Activated CD8-positive, alpha-beta memory T cell treated with anti-CD3 and anti-CD28 coated beads, Interleukin-2, amount 50 U/mL, for 24 hours (primary cell): ENCODE data around the gene SEMA4B.

Source experiments
- DNase-seq: peaks from one replicate; pipeline ENCODE4 v3.0.0-alpha.2; 2020; ENCODE audit errors: extremely low read depth

The SEMA4B gene

GRCh38 chr15:90225504-90226234 lies 24.5 kb downstream of the SEMA4B start:
- no peak for DNase-seq

- DNase-seq: no peak
Measured at GRCh38 chr15:90227336-90227735, 26.2 kb downstream of the SEMA4B start.

GRCh38 chr15:90227816-90228772 lies 27.0 kb downstream of the SEMA4B start:
- DNase-seq: no peak

- DNase-seq: no peak
Measured at GRCh38 chr15:90228960-90229359, 27.8 kb downstream of the SEMA4B start.

GRCh38 chr15:90230071-90230494 lies 29.0 kb downstream of the SEMA4B start:
- DNase-seq: no peak

- no peak for DNase-seq
Measured at GRCh38 chr15:90230610-90231009, 29.5 kb downstream of the SEMA4B start.

GRCh38 chr15:90231028-90232017 lies 30.2 kb downstream of the SEMA4B start:
- peak; percentile 39 for DNase-seq

- no peak for DNase-seq
Measured at GRCh38 chr15:90232196-90232595, 31.1 kb downstream of the SEMA4B start.

- no peak for DNase-seq
Measured at GRCh38 chr15:90232941-90233386, 31.8 kb downstream of the SEMA4B start.

- DNase-seq: peak; percentile 94
Measured at GRCh38 chr15:90233387-90234095, 32.4 kb downstream of the SEMA4B start, which contains the start of gene CIB1. CIB1 (minus strand) TSS chr15:90233941; CDS start chr15:90233885, 56 bp downstream.

GRCh38 chr15:90234096-90234988 lies 33.2 kb downstream of the SEMA4B start, which contains the start of gene GDPGP1:
GDPGP1 (plus strand) TSS chr15:90234209; CDS start chr15:90240909, 6,700 bp downstream.
- DNase-seq: no peak

GRCh38 chr15:90239371-90239770 lies 38.2 kb downstream of the SEMA4B start:
- no peak for DNase-seq

- DNase-seq: no peak
Measured at GRCh38 chr15:90240856-90241255, 39.7 kb downstream of the SEMA4B start.

GRCh38 chr15:90241343-90242192 lies 40.4 kb downstream of the SEMA4B start:
- no peak for DNase-seq

GRCh38 chr15:90243943-90244639 lies 43.0 kb downstream of the SEMA4B start:
- no peak for DNase-seq

GRCh38 chr15:90248789-90249202 lies 47.7 kb downstream of the SEMA4B start:
- DNase-seq: no peak

GRCh38 chr15:90249203-90249863 lies 48.2 kb downstream of the SEMA4B start, which contains the start of gene TTLL13:
TTLL13 (plus strand) TSS chr15:90249556; CDS start chr15:90250631, 1,075 bp downstream.
- DNase-seq: peak; percentile 65
